Germinal center (tissue), 1 donor: ENCODE measurements around the gene DCUN1D4.

Experiments
- DNase-seq: peaks from one replicate; pipeline ENCODE4 v3.0.0; 2012; ENCODE audit warnings: mixed read lengths, low spot score

The DCUN1D4 gene

DNA sequence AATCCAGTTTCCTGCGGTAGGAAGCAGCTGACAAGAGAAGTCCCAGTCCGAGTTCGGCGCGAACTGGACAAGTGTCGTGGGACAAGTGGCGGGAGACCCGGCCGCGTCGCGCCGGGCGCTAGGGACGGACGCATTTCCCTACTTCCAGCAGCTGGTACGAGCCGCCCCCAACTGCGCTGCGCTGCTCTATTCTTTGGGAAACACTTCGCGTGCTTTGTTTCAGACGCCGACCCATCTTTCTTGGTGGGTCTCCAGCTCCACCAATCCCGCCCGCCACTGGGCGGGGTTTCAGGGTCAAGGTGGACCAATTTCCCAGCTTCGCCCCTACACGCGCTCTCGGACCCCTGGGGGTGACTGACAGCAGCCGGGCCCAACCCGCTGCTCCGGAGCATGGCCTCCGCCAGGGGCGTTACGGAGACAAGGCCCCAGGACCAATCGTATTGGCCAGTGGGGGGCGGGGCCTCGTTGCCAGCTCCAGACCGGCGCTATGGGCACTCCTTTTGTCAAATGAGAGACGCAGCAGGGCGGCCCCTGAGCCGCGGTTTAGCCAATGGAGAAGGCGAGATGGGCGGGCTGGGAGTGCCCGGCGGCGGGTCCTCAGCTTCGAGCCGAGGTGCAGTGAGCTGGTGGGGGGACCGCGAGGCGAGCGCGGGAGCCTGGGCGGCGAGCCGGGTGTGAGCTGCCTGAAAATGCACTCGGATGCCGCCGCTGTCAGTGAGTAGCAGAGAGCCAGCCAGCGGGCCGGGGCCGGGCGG, at the start of gene DCUN1D4:
Gene DCUN1D4 (plus strand): TSS at position 600 of the 755 bp plus-strand sequence. CDS start 90 bp downstream, at position 690.
- peak; percentile 100 for DNase-seq

DNA sequence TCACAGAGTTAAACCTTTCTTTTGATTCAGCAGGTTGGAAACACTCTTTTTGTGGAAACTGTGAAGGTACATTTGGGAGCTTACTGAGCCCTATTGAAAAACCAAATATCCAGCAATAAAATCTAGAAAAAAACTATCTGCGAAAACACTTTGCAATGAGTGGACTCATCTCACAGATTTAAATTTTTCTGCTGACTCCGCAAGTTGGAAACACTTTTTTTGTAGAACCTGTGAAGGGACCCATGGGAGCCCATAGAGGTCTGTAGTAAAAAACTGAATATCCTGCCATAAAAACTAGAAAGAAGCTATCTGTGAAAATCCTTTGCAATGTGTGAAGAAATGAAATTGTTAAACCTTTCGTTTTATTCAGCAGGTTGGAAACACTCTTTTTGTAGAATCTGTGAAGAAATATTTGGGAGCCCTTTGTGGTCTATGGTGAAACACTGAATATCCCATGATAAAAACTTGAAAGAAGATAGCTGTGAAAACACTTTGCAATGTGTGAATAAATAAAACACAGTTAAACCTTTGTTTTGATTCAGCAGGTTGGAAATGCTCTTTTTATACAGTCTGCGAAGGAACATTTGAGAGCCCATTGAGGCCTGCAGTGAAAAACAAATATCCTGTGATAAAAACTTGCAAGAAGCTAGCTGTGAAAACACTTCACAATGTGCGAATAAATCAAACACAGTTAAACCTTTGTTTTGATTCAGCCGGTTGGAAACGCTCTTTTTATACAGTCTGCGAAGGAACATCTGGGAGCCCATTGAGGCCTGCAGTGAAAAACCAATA, 22.3 kb upstream of the DCUN1D4 start:
- no peak for DNase-seq

DNA sequence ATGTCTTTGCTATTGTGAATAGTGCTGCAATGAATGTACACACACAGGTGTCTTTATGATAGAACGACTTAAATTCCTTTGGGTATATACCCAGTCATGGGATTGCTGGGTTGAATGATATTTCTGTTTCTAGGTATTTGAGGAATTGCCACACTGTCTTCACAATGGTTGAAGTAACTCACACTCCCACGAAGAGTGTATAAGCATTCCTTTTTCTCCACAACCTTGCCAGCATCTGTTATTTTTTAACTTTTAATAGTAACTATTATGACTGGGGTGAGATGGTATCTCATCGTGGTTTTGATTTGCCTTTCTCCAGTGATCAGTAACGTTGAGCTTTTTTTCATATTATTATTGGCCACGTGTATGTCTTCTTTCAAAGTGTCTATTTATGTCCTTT, 17.6 kb upstream of the DCUN1D4 start:
- DNase-seq: no peak

DNA sequence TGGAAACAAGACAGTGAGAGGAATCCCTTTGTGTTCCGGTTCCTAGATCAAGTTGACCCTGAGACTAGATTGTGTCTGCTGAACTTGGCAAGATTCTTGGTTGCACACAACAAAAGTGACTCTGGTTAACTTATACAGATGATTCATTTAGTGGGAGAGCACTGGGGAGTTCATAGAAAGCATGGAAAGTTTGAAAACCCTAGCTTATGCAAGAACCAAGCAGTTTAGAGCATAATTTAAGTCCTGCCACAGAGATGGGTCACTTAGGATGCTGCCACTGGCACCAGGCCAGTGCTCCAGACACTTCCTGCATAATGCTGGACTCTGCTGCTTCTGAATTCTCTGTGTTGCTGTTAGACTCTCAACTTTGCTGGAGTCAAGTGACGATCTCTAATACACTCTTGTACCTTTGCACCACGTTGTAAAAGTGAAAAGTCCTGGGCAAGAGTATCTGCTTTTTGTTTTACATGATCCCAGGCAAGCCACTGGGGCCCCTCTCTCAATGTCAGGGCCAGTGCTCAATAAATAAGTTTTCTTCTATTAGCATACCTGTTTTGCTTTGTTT, 12.7 kb upstream of the DCUN1D4 start:
- no peak for DNase-seq

DNA sequence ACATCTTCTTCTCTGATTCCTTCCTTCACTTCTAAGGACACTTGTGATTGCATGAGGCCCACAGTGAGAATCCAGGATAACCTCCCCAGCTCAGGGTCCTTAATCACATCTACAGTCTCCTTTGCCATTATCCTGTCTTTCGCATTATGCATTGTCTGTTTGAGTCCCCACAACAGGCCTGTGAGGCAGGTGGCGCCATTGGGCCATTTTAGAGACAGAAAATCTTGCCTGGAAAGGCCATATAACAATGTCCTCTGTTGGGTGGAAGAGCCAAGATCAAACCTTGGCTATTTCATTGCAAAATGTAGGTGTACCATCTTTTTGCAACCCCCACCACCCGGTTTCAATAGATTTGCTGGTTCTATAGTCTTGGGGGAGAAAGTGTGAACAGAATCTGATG, 11.8 kb upstream of the DCUN1D4 start:
- no peak for DNase-seq

DNA sequence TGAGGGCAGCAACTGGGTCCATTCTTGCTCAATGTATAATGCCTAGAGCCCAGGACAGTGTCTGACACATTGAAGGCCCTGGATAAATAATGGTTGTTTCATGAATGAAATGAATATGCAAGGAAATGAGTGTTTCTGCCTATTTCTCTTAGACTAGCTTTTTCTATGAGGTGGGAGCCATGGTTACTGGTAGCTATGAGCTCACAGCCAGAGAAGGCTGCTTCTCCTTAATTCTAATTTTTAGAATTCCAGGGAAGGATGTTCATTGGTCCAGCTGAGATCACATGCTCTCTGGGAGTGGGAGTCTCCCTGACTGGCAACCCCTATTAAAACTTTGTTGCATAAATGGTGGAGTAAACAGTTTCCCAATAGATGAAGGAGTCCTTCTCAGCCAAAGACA, 9.7 kb upstream of the DCUN1D4 start:
- no peak for DNase-seq

DNA sequence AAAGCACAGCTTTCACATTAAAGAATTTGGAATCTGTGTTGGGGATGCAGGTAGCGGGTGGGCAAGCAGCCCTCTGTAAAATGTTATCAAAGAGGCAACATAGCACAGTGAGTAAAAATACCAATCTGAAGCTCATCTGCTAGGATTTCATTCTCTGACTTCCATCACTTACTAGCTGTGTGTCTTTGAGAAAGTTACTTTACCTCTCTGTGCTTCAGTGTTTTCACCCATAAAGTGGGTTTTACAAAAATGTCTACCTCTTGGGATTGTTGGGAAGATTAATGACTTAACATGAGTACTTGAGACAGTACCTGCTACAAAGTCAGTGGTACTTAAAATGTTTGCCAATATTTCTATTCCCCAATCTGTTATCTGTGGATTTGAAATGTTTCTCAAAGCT, 7.9 kb upstream of the DCUN1D4 start:
- no peak for DNase-seq

DNA sequence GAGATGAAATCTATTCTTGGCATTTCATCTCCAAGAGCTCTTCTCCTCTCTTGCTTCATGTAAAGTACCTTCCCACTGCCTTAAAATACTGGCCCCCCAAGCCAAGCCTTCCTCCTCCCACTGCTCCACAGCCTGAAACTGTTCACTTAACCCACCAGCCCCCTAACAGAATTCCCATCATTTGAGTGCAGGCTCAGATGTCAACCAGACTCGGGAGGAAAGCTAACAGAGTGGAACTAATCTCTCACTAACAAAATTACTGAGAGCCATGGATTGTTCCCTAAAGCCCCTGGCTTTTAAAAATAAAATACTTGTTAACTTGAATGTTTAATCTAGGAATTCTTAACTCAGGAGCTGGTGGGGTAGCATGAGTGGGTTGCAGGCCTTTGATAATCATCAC, 7.1 kb upstream of the DCUN1D4 start:
- DNase-seq: no peak

DNA sequence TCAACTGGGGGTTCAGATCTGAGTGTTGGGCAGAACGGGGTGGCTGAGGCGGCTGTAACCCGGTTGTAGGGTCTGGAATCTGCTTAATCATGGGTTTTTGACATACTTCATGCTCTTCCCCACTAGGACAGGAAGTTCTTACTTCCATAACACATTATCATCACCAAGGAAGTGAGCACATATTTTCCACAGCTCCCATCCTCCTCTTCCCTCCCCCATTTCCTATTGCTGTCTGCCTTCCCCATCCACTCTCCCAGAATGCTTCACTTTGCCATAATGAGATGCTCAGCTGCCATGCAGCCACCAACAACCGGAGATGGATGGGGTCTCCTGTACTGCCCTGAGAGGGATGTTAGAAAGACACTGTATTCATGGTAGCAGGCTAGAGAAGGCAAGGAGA, 6.4 kb upstream of the DCUN1D4 start:
- no peak for DNase-seq

DNA sequence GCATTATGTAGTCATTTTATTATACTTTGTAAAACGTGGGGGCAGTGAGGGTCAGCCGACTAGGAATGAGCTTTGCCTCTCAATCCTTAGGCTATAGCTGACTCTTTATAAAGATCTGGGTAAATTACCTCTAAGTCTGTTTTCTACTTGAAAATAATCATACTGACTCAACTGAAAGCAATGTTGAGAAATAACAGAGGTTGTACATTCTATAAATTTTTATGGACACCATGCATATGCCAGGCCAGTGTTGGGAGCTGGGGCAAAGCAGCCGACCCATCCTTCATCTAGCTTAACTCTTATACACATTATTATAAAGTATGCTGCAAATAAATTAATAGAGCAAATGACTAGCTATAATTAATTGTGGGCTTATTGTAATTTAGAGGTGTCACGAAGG, 2.2 kb upstream of the DCUN1D4 start:
- DNase-seq: no peak

DNA sequence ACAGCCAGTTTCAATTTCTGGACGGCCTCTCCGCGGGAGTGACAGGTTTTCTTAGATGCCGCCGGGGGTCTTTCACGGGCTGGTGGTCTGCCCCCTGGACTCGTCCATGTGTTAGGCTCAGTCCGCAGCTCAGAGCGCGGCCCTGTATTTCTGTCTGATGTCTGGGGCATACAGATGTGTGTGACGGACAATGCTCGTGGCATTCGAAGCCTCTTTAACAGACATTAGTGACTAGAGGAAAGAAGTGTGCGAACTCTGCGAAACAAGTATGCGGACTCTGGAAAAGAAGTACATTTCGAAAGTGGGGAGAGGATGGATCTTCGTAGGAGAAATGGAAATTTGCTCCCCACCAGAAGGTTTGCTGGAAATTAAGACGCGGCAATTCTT, 793 bp upstream of the DCUN1D4 start:
- peak; percentile 9 for DNase-seq

DNA sequence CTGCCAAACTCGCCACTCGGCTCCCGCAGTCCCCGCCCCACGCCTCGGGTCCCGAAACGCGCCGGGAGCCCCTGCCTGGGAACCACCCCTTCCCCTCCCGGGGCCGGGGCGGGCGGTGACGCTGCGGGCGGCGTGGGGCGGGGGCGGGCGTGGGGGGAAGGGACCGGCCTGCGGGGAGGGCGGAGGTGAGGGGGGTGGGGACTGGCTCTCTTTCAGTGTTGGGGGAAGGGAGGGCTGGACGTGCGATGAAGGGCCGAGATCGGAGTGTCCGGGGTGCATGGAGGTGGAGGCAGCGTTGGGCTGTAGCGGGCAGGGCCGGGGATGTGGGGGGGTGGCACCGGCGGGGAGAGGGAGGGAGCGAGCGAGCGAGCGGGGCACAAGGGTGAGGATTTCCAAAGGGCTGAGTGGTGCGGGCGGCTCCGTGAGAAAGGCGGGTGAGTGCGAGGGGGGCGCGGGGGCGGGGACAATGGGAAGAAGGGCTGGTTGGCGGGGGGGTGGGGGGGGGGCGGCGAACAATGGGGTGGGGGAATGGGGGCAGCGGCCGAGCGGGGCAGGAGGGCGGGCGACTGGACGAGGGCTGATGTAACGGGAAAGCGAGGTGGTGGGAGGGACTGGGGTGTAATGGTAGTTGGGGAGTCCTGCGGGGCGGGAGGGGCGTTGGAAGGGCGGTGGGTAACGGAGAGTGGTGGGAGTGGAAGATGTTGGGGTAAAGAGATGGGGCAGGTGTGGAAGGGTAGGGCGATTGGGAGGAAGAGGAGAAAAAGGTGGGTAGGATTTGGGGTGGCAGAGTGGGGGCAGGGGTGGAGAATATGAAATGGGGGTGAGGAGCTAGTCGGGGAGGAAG, 578 bp downstream of the DCUN1D4 start:
- DNase-seq: no peak

DNA sequence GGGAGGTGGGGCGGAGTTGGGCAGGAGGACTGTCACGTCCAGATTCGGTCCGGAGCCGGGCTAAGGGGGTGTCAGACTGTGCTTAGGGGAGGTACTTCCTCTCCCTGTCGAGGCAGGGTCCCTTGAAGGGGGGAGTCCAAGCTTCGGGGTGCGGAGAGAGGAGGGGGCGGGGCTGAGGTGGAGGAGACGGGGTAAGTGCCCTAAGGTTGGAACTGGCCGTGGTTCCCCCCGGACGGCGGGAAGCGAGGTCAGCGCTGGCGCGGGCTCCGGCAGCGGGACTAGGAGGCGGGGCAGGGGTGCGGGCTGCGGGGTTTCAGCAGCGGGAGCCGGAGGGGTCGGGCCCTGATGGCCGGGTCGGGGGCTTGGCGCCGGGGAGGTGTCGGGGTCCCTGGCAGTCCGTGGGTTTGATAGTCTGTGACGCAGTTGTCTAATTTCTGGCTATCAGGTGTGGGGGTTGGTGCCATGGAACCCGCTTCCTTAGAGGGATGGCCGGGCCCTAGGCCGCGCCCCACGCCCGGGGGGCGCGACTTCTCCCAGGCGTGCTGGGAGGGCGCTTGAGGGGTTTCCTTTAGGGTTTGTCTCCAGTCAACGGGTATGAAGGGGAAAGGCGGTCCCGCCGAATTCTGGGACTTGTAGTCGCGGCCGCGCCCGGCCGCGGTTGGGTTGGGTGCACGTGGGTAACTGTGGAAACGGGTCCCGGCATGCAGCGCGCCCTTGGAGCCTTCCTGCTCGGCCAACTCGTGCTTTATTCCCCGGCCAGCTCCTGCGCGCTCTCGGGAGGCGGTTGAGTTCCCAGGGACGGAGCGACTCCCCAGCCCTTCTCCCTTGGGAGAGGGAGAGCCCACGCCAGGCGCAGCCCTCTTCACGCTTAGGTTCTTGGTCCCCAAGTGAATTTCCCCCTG, 1.5 kb downstream of the DCUN1D4 start:
- peak; percentile 78 for DNase-seq

DNA sequence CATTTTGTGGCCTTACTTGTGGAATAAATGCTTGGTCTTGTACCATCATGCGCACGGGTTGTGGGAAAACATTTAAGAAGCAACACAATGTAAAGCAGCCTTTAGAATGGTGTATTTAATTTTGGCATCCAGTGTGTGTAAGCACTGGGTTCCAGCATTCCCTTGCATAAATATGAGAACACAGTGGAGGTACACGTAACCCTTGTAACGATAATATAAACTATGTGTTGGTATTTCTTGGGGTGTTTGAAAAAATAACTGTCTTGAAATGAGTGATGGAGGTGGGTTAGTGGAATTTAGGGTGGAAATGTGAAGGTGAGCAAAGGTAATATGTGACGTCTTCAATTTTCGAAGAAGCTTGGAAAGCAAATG, 2.1 kb downstream of the DCUN1D4 start:
- DNase-seq: no peak

DNA sequence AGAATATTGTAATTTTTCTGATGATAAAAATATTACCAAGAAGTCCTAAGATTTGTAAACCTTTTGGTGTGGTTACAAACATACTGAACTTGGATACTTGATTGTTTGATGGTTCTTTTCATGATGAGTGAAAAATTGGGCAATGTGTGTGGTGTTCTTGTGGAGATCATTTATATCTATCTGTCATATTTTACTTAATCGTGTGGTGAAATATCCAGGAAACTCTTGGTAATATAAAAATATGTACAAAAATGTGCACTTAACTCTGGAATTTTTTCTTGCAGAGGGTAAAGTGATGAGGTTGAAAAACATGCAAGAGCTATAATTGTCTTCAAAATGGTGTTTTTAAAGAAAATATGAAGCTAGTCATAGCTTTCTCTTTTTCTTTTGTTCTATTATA, 2.8 kb downstream of the DCUN1D4 start:
- no peak for DNase-seq

DNA sequence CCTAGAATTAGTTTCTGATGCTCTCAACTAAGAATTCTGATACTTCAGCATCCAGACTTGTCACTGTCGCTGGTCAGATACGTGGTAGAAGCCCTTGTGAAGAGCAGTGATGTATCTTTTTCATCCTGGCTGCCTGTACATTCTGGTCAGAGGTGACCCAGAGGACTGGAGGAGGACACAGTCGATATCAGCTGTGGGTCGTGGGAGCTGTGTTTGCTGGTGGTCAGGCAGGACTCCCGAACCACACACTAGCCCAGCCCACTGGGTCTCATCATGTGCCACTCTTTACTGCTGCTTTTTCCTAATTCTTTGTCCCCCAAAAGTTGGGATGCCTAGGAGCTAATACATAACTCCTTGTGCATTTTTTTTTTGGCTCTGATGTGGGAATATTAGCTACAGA, 6.5 kb downstream of the DCUN1D4 start:
- no peak for DNase-seq

DNA sequence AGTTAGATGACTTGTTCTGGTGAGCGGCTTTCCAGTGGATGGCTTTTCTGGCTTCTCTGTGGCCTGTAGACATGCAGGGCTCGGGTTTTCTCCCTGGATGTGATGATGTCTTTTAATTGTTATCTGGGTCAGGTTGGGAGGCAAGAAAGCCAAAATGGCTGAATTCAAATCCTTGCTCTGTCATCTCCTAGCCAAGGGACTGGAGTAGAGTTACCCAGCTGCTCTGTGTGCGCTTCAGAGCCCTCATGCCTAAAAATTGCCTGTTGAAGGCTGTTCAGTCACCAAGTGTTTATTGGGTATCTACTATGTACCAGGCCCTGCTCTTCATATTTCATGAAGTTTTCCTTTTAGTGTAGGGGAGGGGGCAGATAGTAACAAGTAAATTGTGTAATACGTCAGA, 7.3 kb downstream of the DCUN1D4 start:
- no peak for DNase-seq

DNA sequence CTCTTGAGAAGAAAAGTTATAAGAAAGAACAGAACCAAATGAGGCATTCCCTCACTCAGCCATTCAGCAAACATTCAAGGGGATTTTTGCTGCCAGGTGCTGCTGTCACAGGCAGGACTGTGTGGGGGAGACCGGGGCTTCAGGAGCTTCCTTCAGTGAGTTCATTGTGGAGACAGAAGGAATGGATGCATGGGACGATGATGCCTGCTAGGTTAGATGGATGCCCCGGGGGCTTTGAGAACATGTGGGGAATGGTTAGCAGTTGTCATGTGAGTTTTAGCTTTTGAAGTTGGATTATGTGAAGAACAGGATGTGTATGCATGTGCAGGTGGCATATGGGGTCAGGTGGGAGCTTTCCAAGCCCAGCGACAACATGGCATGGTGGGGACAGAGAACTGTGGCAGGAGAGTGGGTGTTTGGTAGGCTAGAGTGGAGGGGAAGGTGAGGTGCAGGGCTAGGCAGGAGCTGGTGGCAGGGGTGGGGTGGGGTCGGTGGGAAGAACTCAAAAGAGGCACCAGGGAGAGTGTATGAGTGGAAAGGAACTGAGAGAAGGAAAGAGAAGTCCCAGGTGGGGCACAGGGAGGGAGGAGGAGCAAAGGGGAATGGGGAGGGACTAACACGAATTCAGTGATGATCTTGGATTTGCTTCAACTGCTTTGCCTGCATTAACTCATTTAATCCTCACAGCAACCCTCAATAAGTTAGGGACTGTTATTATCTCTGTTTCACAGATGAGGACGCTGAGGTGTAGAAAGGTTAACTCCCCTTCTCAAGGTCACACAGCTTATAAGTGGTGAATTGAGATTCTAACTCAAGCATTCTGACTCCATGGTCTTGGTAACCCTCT, 8.4 kb downstream of the DCUN1D4 start:
- DNase-seq: no peak

DNA sequence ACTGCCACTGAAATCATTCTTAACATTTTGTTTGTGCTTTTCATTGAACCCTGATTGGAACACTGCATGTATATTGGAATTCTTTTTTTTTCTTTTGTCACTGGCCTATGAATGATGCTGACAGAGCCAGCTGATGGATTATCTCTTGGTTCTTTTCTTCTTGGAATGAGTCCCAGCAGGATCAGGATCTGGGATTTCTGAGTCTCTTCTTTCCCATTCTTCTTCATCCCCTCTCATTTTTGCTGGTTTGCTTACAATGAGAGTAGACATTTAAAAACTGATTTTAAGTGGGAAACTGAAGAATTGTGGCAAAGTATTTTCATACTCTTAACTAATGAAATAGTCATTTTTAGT, 9.0 kb downstream of the DCUN1D4 start:
- DNase-seq: no peak

DNA sequence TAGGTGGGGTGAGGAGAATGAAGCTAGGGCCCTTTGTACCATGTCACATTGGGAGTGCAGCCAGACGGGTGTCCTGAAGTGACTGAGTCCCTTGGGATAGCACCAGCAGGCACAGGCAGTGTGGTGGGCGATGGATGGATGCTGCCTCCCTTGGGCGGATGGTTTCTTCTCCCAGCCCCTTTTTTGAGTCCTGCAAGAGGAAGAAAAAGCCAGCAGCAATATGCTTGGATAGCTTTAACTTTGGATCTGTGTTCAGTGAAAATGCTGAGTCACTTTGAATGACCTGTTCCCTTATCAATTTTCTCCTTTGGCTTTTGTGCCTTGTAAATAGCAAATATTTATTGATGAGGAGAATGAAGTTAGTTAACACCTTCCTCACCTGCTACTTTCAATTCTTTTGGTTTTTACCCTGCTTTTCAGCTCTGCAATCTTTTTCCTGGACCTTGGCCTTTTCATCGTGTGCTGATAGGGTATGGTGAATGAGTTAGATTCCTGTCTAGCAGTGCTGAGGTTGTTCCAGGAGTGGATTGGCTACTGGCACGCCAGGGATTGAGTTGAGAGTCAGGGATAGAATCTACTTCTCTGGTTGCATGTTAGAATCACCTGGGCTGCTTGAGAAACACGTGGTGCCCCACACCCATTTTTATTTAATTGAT, 10.2 kb downstream of the DCUN1D4 start:
- DNase-seq: no peak
